WTC11 (cell line): Measurements from ENCODE around the gene RAB4A. TPM values are rescaled to one million over a fixed set of nuclear protein-coding genes. Genes with fewer than 3 reads are reported as not detected.

Source experiments
- ATAC-seq: fragments of 200-7000 bp; cut with Tn5 transposase; 2 replicates; pipeline ENCODE4 v1.10.0; 2021; ENCODE audit warnings: mild to moderate bottlenecking, moderate library complexity
- CTCF ChIA-PET: fragments of 300-600 bp; sonication (Branson Sonifier 250); formaldehyde crosslinking; loops from one replicate; lab custom pipeline; 2021; ENCODE audit warnings: antibody characterized with exemption; lab: Charles Lee
- POLR2A ChIA-PET: fragments of 350-600 bp; sonication (Branson Sonifier 250); formaldehyde crosslinking; loops from one replicate; lab custom pipeline; 2021; ENCODE audit warnings: antibody characterized with exemption; lab: Charles Lee
- DNase-seq: peaks from one replicate; pipeline ENCODE4 v3.0.0; 2021; ENCODE audit warnings: low spot score
- H3K27ac Mint-ChIP-seq: 2 replicates; pipeline ENCODE4 v1.8.0; 2021; ENCODE audit warnings: mixed read lengths
- H3K27me3 Mint-ChIP-seq: 2 replicates; pipeline ENCODE4 v1.8.0; 2021; ENCODE audit warnings: low read depth, mild to moderate bottlenecking, moderate library complexity, mixed read lengths
- H3K36me3 Mint-ChIP-seq: 2 replicates; pipeline ENCODE4 v1.8.0; 2021; ENCODE audit warnings: mixed read lengths
- H3K4me1 Mint-ChIP-seq: 2 replicates; pipeline ENCODE4 v1.8.0; 2022; ENCODE audit warnings: mixed read lengths
- H3K4me3 Mint-ChIP-seq: 2 replicates; pipeline ENCODE4 v1.8.0; 2021; ENCODE audit warnings: mild to moderate bottlenecking, moderate library complexity, mixed read lengths
- H3K9me3 Mint-ChIP-seq: 2 replicates; pipeline ENCODE4 v1.8.0; 2021; ENCODE audit warnings: mixed read lengths
- AFF4 ChIP-seq: sonication (generic); formaldehyde crosslinking; IDR thresholded peaks from 2 replicates; pipeline ENCODE4 v1.8.1; 2023; ENCODE audit warnings: mild to moderate bottlenecking, missing genetic modification reagents, borderline replicate concordance
- AR ChIP-seq: fragments of 250-450 bp; sonication (Bioruptor Pico); IDR thresholded peaks from 2 replicates; pipeline ENCODE4 v1.9.0; 2021; ENCODE audit warnings: mild to moderate bottlenecking
- CDX4 ChIP-seq: fragments of 250-450 bp; sonication (Bioruptor Pico); IDR thresholded peaks from 2 replicates; pipeline ENCODE4 v1.9.0; 2021; ENCODE audit warnings: moderate library complexity, mild to moderate bottlenecking, inconsistent platforms, borderline replicate concordance
- CREB1 ChIP-seq: sonication (generic); formaldehyde crosslinking; IDR thresholded peaks from 2 replicates; pipeline ENCODE4 v1.8.0; 2023; ENCODE audit warnings: mild to moderate bottlenecking, missing genetic modification reagents
- EMX1 ChIP-seq: fragments of 250-450 bp; sonication (Bioruptor Pico); IDR thresholded peaks from 2 replicates; pipeline ENCODE4 v1.8.0; 2021; ENCODE audit warnings: mild to moderate bottlenecking
- ERG ChIP-seq: fragments of 250-450 bp; sonication (Bioruptor Pico); IDR thresholded peaks from 2 replicates; pipeline ENCODE4 v1.8.0; 2021; ENCODE audit warnings: mild to moderate bottlenecking
- FOXP1 ChIP-seq: sonication (generic); formaldehyde crosslinking; IDR thresholded peaks from 2 replicates; pipeline ENCODE4 v1.8.0; 2022; ENCODE audit warnings: missing genetic modification reagents, mild to moderate bottlenecking, moderate library complexity, borderline replicate concordance
- KAT7 ChIP-seq: sonication (generic); formaldehyde crosslinking; IDR thresholded peaks from 2 replicates; pipeline ENCODE4 v1.8.1; 2023; ENCODE audit warnings: missing genetic modification reagents, mild to moderate bottlenecking, borderline replicate concordance
- MXD4 ChIP-seq: fragments of 250-450 bp; sonication (Bioruptor Pico); IDR thresholded peaks from 2 replicates; pipeline ENCODE4 v1.8.0; 2021; ENCODE audit warnings: mild to moderate bottlenecking, moderate library complexity, borderline replicate concordance
- NFATC4 ChIP-seq: fragments of 250-450 bp; sonication (Bioruptor Pico); IDR thresholded peaks from 2 replicates; pipeline ENCODE4 v1.9.0; 2021; ENCODE audit warnings: mild to moderate bottlenecking
- NFYB ChIP-seq: sonication (generic); formaldehyde crosslinking; conservative IDR thresholded peaks from 2 replicates; pipeline ENCODE4 v1.8.0; 2022; ENCODE audit warnings: low read depth, missing genetic modification reagents
- PREB ChIP-seq: sonication (generic); formaldehyde crosslinking; IDR thresholded peaks from 2 replicates; pipeline ENCODE4 v1.8.1; 2022; ENCODE audit warnings: mild to moderate bottlenecking, missing genetic modification reagents, moderate library complexity, borderline replicate concordance
- TEAD1 ChIP-seq: sonication (generic); formaldehyde crosslinking; IDR thresholded peaks from 2 replicates; pipeline ENCODE4 v1.8.0; 2022; ENCODE audit warnings: mild to moderate bottlenecking, missing genetic modification reagents
- TP53 ChIP-seq: sonication (generic); formaldehyde crosslinking; IDR thresholded peaks from 2 replicates; pipeline ENCODE4 v1.8.1; 2023; ENCODE audit warnings: mild to moderate bottlenecking, missing genetic modification reagents
- ZNF121 ChIP-seq: sonication (generic); formaldehyde crosslinking; IDR thresholded peaks from 2 replicates; pipeline ENCODE4 v1.8.0; 2023; ENCODE audit warnings: missing genetic modification reagents
- ZNF263 ChIP-seq: sonication (generic); formaldehyde crosslinking; IDR thresholded peaks from 2 replicates; pipeline ENCODE4 v1.8.1; 2022; ENCODE audit warnings: low read depth, mild to moderate bottlenecking, moderate library complexity, missing genetic modification reagents
- ZNF281 ChIP-seq: sonication (generic); formaldehyde crosslinking; IDR thresholded peaks from 2 replicates; pipeline ENCODE4 v1.8.0; 2023; ENCODE audit warnings: mild to moderate bottlenecking, missing genetic modification reagents
- ZNF416 ChIP-seq: fragments of 250-450 bp; sonication (Bioruptor Pico); IDR thresholded peaks from 2 replicates; pipeline ENCODE4 v1.9.0; 2021; ENCODE audit warnings: mild to moderate bottlenecking, inconsistent platforms
- ZNF425 ChIP-seq: fragments of 250-450 bp; sonication (Bioruptor Pico); conservative IDR thresholded peaks from 2 replicates; pipeline ENCODE4 v1.9.0; 2021; ENCODE audit warnings: mild to moderate bottlenecking
- total RNA-seq: library from RNA; stranded (reverse); gene quantifications from 3 replicates; pipeline ENCODE4 v1.2.3, GENCODE V29; 2021

The RAB4A gene
- total RNA-seq, 1 experiment from 2014 or later: 67.9 TPM

- Mint-ChIP-seq H3K36me3 (no peaks in the 10 kb centered on the region), H3K4me3 (no peak overlapping the region), H3K9me3 (peaks cover 26% of the 10 kb centered on the region), H3K27ac (no peak overlapping the region), H3K4me1 (peaks cover 2% of the 10 kb centered on the region; the same call in 1 of the 2 replicates), H3K27me3 (no peaks in the 10 kb centered on the region)
- no peak for TF ChIP-seq ZNF416
- TF ChIP-seq ZNF121: no peak
- no peak for TF ChIP-seq ZNF425
- no peak for TF ChIP-seq TP53 (CRISPR knock-in tag)
- TF ChIP-seq NFYB: no peak
- no peak for TF ChIP-seq CDX4 (CRISPR knock-in tag)
- TF ChIP-seq AR (CRISPR knock-in tag): no peak
- no peak for TF ChIP-seq EMX1
- TF ChIP-seq CREB1: no peak
- TF ChIP-seq PREB (CRISPR knock-in tag): no peak
- no peak for TF ChIP-seq ZNF263
- no peak for TF ChIP-seq ZNF281 (CRISPR knock-in tag)
- no peak for TF ChIP-seq MXD4 (CRISPR knock-in tag)
- no peak for TF ChIP-seq ERG (CRISPR knock-in tag)
- TF ChIP-seq NFATC4 (CRISPR knock-in tag): no peak
- TF ChIP-seq FOXP1 (CRISPR knock-in tag): no peak
- TF ChIP-seq KAT7 (CRISPR knock-in tag): no peak
- TF ChIP-seq AFF4 (CRISPR knock-in tag): no peak
- no peak for TF ChIP-seq TEAD1 (CRISPR knock-in tag)
- no peak for DNase-seq
- ATAC-seq: no peak
- ChIA-PET POLR2A (no interaction called here), CTCF (no interaction called here)
Measured at GRCh38 chr1:229352975-229353374, 82.1 kb downstream of the RAB4A start.
